Activated naive CD8-positive, alpha-beta T cell treated with anti-CD3 and anti-CD28 coated beads, Interleukin-2, amount 10 ng/mL, durations not matched to agents 7 days and 5 days (primary cell): ENCODE results near the gene DOHH. TPM values are rescaled to one million over a fixed set of nuclear protein-coding genes. Genes with fewer than 3 reads are reported as not detected.
A peak's percentile ranks its signal among the peaks of the same experiment; 100 is the strongest.

Experiments used
- ATAC-seq: fragments of 150-1000 bp; cut with Tn5 transposase; one replicate; pipeline ENCODE4 v1.10.0; 2021; ENCODE audit warnings: low read depth, moderate library complexity
- POLR2A ChIA-PET: fragments of 350-600 bp; sonication (Branson Sonifier 250); formaldehyde crosslinking; loops from one replicate; lab custom pipeline; 2021; ENCODE audit warnings: antibody characterized with exemption; lab: Charles Lee
- DNase-seq: peaks from one replicate; pipeline ENCODE4 v3.0.0; 2021
- H3K27ac Mint-ChIP-seq: one replicate; pipeline ENCODE4 v1.8.0; 2022; ENCODE audit warnings: mild to moderate bottlenecking, mixed read lengths
- H3K27me3 Mint-ChIP-seq: one replicate; pipeline ENCODE4 v1.8.0; 2022; ENCODE audit warnings: mild to moderate bottlenecking, moderate library complexity, mixed read lengths
- H3K36me3 Mint-ChIP-seq: one replicate; pipeline ENCODE4 v1.8.0; 2021; ENCODE audit warnings: mild to moderate bottlenecking, mixed read lengths
- H3K4me1 Mint-ChIP-seq: one replicate; pipeline ENCODE4 v1.8.0; 2021; ENCODE audit warnings: mixed read lengths
- H3K4me3 Mint-ChIP-seq: one replicate; pipeline ENCODE4 v1.8.0; 2022; ENCODE audit warnings: mild to moderate bottlenecking, moderate library complexity, mixed read lengths
- H3K9me3 Mint-ChIP-seq: one replicate; pipeline ENCODE4 v1.8.0; 2021; ENCODE audit warnings: mixed read lengths
- total RNA-seq, 2 experiments: library from RNA; stranded (reverse); gene quantifications; one replicate each; pipeline ENCODE4 v1.2.3, GENCODE V29; 2021

The DOHH gene
- total RNA-seq, 2 experiments from 2014 or later: 9.9 to 12.1 TPM

DNA sequence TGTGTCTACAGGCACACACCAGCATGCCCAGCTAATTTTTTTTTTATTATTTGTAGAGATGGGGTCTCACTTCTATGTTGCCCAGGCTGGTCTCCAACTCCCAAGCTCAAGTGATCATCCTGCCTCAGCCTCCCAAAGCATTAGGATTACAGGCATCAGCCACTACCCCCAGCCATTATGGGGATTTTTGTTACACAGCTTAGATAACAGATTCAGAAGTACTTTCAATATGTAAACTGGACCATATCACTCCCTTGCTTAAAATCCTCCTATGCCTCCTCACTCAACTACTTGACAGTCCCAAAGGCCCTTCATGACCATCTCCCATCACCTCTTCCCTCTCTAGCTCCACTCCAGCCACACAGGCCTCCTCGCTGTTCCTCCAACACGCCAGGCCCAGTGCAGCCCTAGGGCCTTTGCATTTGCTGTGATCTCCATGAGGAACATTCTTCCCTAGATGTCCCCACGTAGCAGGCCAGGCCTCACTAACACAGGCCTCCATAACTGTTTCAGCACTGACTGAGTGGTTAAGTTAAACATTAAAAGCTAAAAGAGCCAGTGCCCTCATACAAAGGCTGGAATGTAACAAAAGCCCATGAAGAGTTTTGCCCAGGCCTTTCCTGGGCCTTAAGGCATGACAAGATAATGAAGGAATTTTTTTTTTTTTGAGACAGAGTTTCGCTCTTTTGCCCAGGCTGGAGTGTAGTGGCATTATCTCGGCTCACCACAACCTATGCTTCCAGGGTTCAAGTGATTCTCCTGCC, 2.5 kb downstream of the DOHH start:
- POLR2A ChIA-PET: no interaction called here
- Mint-ChIP-seq H3K27me3 (no peaks in the 10 kb centered on the region), H3K36me3 (peaks cover 10% of the 10 kb centered on the region), H3K4me1 (peaks cover 16% of the 10 kb centered on the region), H3K27ac (no peak overlapping the region), H3K4me3 (no peak overlapping the region), H3K9me3 (no peaks in the 10 kb centered on the region)
- ATAC-seq (no peak), DNase-seq (no peak)

GRCh38 chr19:3496392-3497273, 3.8 kb downstream of the DOHH start:
- H3K4me3 Mint-ChIP-seq: no peak overlapping the region
- peaks cover 10% of the 10 kb centered on the region for H3K36me3 Mint-ChIP-seq
- POLR2A ChIA-PET: no interaction called here

GRCh38 chr19:3494559-3494958, 5.9 kb downstream of the DOHH start:
- no peaks in the 10 kb centered on the region for H3K9me3 Mint-ChIP-seq
- peaks cover 6% of the 10 kb centered on the region for H3K4me1 Mint-ChIP-seq
- POLR2A ChIA-PET: interaction anchor here (0.5 kb wide), 1 partner anchor 24 kb away, joined by 5 read pairs; no protein-coding TSS in a partner anchor
- DNase-seq (no peak), ATAC-seq (peak; percentile 49)
- no peak overlapping the region for H3K4me3 Mint-ChIP-seq
- no peaks in the 10 kb centered on the region for H3K27me3 Mint-ChIP-seq
- H3K36me3 Mint-ChIP-seq: peaks cover 10% of the 10 kb centered on the region
- H3K27ac Mint-ChIP-seq: peak overlapping the region; percentile 34

More at GRCh38 chr19:3496392-3497273, 3.8 kb downstream of the DOHH start:
- DNase-seq (no peak), ATAC-seq (no peak)
- Mint-ChIP-seq H3K27me3 (no peaks in the 10 kb centered on the region), H3K4me1 (peaks cover 16% of the 10 kb centered on the region), H3K9me3 (no peaks in the 10 kb centered on the region), H3K27ac (no peak overlapping the region)

DNA sequence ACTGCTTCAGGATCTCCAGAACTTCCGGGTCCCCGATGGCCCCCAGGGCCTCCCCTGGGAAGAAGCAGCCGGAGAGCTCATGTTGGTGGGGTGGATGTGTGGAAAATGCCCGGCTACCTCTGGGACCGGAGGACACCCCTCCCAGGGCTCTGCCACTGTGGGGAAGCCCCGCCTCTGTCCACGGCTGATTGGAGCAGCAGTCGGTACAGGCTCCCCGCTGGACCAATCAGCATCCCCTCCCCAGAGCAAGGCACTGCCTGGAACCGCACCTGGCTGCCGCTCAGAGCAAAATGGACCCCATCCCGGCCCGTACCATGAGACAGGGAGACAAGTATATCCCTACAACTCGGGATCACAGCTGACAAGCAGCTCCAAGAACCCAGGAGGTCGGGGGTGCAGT, 6.4 kb downstream of the DOHH start:
- POLR2A ChIA-PET: no interaction called here
- H3K9me3 Mint-ChIP-seq: no peaks in the 10 kb centered on the region
- no peaks in the 10 kb centered on the region for H3K27me3 Mint-ChIP-seq
- H3K27ac Mint-ChIP-seq: peak overlapping the region; percentile 34
- H3K4me1 Mint-ChIP-seq: peaks cover 4% of the 10 kb centered on the region
- DNase-seq (peak; percentile 52), ATAC-seq (peak; percentile 68)
- peak overlapping the region; percentile 40 for H3K4me3 Mint-ChIP-seq
- peaks cover 9% of the 10 kb centered on the region for H3K36me3 Mint-ChIP-seq

DNA sequence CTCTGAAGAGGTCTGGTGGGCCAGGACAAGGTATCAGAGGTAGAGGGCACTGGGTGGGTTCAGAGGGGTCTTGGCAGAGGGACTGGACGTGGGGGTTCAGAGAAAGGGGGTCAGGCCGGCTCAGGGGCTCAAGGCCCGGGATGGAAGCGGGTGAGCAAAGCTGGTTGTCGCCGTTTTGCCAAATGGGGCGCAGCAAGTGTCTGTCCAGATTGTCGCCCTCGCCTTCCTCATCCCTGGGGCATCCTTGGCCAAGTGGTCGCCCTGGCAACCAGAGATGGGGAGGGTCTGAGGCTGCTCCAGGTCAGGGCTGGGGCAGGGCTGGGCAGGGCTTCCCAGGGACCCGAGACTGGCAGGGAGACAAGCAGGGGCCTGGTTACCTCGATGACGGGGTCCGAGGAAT, 6.8 kb downstream of the DOHH start:
- ATAC-seq (no peak), DNase-seq (no peak)
- POLR2A ChIA-PET: no interaction called here
- H3K4me3 Mint-ChIP-seq: no peak overlapping the region
- H3K27ac Mint-ChIP-seq: no peak overlapping the region
- no peaks in the 10 kb centered on the region for H3K9me3 Mint-ChIP-seq
- H3K4me1 Mint-ChIP-seq: peaks cover 2% of the 10 kb centered on the region
- no peaks in the 10 kb centered on the region for H3K27me3 Mint-ChIP-seq
- H3K36me3 Mint-ChIP-seq: peaks cover 7% of the 10 kb centered on the region

- H3K27ac Mint-ChIP-seq: no peak overlapping the region
These were observed 7.6 kb downstream of the DOHH start for GRCh38 chr19:3492919-3493318.

GRCh38 chr19:3492131-3492839, 8.2 kb downstream of the DOHH start:
- Mint-ChIP-seq H3K27ac (peak overlapping the region; percentile 34), H3K4me1 (peaks cover 2% of the 10 kb centered on the region), H3K9me3 (no peaks in the 10 kb centered on the region), H3K4me3 (no peak overlapping the region), H3K27me3 (no peaks in the 10 kb centered on the region), H3K36me3 (peaks cover 4% of the 10 kb centered on the region)
- POLR2A ChIA-PET: no interaction called here
- DNase-seq (no peak), ATAC-seq (no peak)

More at GRCh38 chr19:3492919-3493318, 7.6 kb downstream of the DOHH start:
- Mint-ChIP-seq H3K36me3 (peaks cover 5% of the 10 kb centered on the region), H3K27me3 (no peaks in the 10 kb centered on the region), H3K4me3 (no peak overlapping the region), H3K4me1 (peaks cover 2% of the 10 kb centered on the region), H3K9me3 (no peaks in the 10 kb centered on the region)
- POLR2A ChIA-PET: no interaction called here
- no peak for ATAC-seq
- no peak for DNase-seq

- ATAC-seq (no peak), DNase-seq (no peak)
- H3K27ac Mint-ChIP-seq: no peak overlapping the region
- H3K27me3 Mint-ChIP-seq: no peaks in the 10 kb centered on the region
- peaks cover 4% of the 10 kb centered on the region for H3K36me3 Mint-ChIP-seq
- POLR2A ChIA-PET: no interaction called here
- no peaks in the 10 kb centered on the region for H3K9me3 Mint-ChIP-seq
- H3K4me1 Mint-ChIP-seq: peaks cover 2% of the 10 kb centered on the region
- H3K4me3 Mint-ChIP-seq: no peak overlapping the region
These were observed 8.9 kb downstream of the DOHH start for GRCh38 chr19:3491396-3492119.

DNA sequence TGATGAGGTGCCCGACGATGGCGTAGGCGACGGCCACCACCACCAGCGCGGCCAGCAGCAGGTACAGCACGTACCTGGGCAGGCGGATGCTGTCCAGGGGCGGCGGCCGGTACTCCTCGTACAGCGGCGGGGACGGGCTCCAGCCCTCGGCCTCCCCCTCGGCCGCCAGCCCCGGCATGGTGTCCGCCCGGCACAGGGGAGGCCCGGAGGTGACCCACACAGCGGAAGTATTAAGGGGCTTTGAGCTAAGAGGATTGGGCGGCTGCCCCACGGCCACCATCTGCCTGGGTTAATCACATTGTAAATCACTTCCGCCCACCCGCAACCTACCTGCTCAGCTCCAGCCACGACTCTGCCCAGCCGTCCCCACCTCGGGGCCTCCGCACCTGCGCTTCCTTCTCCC, 17.2 kb downstream of the DOHH start, which contains the start of gene SMIM44:
SMIM44 (minus strand) TSS at position 216 of the 403 bp plus-strand sequence; CDS start at position 178, 38 bp downstream.
- Mint-ChIP-seq H3K9me3 (no peaks in the 10 kb centered on the region), H3K4me3 (no peak within 1 kb of the TSS), H3K36me3 (no peaks in the 10 kb centered on the region), H3K4me1 (peaks cover 15% of the 10 kb centered on the region), H3K27ac (no peak within 1 kb of the TSS), H3K27me3 (peaks cover 3% of the 10 kb centered on the region)
- ATAC-seq (no peak), DNase-seq (no peak)
- POLR2A ChIA-PET: no interaction called here

DNA sequence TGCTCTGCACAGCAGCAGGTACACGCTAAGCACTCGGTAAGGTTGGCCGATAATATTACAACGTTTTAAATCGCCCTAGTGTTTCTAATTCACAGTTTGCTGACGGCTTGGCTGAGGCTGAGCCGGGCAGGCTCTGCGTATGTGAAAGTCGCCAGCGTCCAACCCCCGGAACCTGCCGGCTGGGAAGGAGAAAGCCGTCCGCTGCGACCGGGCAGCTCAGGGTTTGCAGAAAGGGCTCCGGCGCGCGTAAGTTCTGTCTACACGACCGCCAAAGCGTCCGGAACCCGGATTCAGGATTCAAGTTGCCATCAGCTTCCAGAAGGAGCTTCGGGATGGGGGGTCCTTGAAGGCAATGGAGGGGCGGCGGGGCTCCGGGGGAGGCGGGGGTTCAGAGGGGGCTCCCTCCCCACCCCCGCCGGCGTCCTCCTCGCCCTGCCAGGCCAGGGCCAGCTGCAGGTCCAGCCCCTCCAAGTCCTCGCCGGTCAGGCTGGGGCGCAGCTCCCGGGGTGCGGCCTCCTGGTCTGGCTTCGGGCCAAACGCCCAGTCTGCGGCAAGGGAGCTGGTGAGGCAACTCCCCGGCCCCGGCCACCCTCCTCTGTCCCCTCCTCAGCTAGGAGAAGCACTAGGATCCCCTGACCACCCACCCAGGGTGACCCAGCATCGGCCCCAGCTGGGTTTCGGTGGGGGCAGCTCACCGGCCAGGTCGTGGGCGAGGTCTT, 17.8 kb downstream of the DOHH start:
- POLR2A ChIA-PET: no interaction called here
- no peak for DNase-seq
- Mint-ChIP-seq H3K9me3 (no peaks in the 10 kb centered on the region), H3K27ac (no peak overlapping the region), H3K4me1 (peaks cover 20% of the 10 kb centered on the region), H3K27me3 (peaks cover 3% of the 10 kb centered on the region), H3K4me3 (no peak overlapping the region), H3K36me3 (no peaks in the 10 kb centered on the region)
- no peak for ATAC-seq

- peaks cover 3% of the 10 kb centered on the region for H3K27me3 Mint-ChIP-seq
- POLR2A ChIA-PET: no interaction called here
- DNase-seq: no peak
- no peak overlapping the region for H3K27ac Mint-ChIP-seq
- H3K9me3 Mint-ChIP-seq: no peaks in the 10 kb centered on the region
- ATAC-seq: no peak
- peaks cover 20% of the 10 kb centered on the region for H3K4me1 Mint-ChIP-seq
- no peaks in the 10 kb centered on the region for H3K36me3 Mint-ChIP-seq
- H3K4me3 Mint-ChIP-seq: no peak overlapping the region
These were observed 19.0 kb downstream of the DOHH start for GRCh38 chr19:3481241-3482090.
